ENCODE results near the gene AFAP1L2.
"Not testable (repeated sequence)": the region's sequence is repeated elsewhere in the genome, so short reads cannot be mapped to it uniquely, and the experiment has no call there.

Gene AFAP1L2

GRCh38 chr10:114359041-114359952 is 45.0 kb downstream of the AFAP1L2 start:
- DNase-seq: no peak

DNA sequence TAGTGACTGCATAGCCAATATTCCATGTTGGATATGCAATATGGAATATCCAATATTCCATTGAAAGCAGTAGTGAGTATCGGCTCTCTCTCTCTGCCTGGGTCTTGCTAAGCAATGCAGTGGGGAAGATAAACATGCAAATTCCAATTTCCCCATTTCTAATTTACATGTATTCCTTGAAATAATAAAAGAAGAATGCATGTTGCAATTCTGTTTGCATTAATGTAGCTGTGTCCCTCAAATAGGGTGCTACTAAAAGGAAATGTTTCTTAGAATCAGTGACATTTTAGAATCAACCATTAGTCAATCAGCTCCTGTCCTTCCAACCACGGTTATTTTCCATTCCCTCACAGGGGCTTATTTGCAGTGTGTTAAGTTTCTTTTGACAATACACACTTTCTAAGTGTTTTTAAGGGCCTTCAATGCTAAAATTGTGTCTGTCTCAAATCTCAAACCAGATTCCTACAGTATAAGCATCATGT is 46.7 kb downstream of the AFAP1L2 start:
- DNase-seq: no peak

GRCh38 chr10:114356751-114357514 is 47.4 kb downstream of the AFAP1L2 start:
- DNase-seq: no peak

- no peak for DNase-seq
Measured at GRCh38 chr10:114356126-114356525, 48.2 kb downstream of the AFAP1L2 start.

- no peak for DNase-seq
Measured at GRCh38 chr10:114353383-114353782, 50.9 kb downstream of the AFAP1L2 start.

DNA sequence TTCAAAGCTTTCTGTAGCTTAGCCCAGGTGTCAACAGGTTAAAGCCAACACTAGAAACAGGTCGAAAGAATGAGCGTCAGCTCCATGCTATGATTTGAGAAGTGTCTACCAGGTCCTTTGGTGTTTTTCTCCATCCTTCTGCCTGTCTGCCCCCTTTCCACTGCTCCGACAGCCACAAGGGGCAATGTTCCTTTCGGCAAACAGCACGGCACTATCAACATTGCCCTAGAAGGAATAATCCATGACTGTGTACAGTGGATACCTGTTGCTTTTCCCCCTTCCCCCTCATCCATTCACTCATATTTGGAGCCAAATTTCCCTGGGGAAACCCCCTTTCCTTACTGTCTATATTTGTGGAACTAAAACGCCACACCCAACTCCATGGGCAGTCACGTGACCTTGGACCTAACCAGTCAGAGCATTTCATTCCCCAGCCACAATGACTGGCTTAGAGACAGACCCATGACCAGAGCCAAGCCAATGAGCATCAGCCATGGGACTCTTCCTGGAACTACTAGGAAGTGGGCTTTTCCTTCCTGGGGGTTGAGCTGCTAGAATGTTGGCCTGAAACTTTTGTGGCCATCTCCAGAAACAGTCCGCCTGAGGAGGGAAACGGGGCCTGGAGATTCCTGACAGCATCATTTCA is 51.5 kb downstream of the AFAP1L2 start:
- no peak for DNase-seq

DNA sequence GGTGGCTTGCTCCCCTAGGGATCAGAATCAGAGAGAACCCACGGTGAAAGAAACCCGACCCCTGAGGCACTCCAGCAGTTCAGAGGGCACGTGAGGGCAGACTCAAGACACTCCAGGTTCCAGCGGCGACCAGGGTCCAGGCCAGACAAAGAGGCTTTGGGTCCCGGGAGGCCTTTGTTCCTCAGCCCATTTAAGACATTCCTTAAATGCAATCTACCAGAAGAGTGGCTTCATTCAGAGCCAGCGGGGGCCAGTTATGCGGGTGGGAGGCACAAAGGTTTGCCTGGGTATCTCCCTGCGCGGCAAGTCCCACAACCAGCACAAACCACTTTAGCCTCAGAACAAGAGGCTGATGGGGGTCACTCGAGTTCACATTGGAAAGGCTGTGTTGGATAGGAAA is 53.6 kb downstream of the AFAP1L2 start:
- DNase-seq: no peak

- DNase-seq: no peak
Measured at GRCh38 chr10:114349522-114350215, 54.6 kb downstream of the AFAP1L2 start.

GRCh38 chr10:114349071-114349470 is 55.2 kb downstream of the AFAP1L2 start:
- not testable (repeated sequence) for DNase-seq

DNA sequence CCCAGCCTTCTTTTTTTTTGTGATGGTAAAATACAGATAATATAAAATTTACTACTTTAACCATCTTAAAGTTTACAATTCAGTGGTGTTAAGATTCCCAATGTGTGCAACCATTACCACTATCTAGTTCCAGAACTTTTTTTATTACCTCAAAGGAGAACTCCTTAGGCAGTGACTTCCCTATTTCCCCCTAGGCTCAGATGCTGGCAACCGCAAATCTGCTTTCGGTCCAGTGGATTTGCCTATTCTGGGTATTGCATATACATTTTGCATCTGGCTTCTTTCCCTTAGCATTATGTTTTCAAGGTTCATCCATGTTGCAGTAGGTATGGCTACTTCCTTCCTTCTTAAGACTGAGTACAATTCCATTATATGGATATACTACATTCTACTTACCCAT is 56.5 kb downstream of the AFAP1L2 start:
- no peak for DNase-seq

DNA sequence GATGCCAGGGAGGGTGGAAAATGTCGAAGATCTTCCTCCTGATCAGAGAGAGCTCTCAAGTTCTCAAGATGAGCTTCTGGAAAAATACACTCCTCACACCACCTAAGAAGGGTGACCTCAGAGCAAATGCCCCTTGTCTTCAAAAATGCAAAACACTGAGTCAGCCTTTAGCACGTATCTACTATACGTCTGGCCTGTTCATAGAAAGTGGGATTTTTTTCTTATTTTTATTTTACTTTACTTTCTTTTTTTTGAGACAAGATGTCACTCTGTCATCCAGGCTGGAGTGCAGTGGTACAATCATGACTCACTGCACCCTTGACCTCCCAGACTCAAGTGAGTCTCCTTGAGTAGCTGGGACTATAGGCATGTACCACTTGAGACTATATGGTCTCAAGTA is 57.1 kb downstream of the AFAP1L2 start:
- DNase-seq: no peak

- DNase-seq: no peak
Measured at GRCh38 chr10:114346176-114347031, 57.9 kb downstream of the AFAP1L2 start.

GRCh38 chr10:114345701-114346100 is 58.6 kb downstream of the AFAP1L2 start:
- no peak for DNase-seq

DNA sequence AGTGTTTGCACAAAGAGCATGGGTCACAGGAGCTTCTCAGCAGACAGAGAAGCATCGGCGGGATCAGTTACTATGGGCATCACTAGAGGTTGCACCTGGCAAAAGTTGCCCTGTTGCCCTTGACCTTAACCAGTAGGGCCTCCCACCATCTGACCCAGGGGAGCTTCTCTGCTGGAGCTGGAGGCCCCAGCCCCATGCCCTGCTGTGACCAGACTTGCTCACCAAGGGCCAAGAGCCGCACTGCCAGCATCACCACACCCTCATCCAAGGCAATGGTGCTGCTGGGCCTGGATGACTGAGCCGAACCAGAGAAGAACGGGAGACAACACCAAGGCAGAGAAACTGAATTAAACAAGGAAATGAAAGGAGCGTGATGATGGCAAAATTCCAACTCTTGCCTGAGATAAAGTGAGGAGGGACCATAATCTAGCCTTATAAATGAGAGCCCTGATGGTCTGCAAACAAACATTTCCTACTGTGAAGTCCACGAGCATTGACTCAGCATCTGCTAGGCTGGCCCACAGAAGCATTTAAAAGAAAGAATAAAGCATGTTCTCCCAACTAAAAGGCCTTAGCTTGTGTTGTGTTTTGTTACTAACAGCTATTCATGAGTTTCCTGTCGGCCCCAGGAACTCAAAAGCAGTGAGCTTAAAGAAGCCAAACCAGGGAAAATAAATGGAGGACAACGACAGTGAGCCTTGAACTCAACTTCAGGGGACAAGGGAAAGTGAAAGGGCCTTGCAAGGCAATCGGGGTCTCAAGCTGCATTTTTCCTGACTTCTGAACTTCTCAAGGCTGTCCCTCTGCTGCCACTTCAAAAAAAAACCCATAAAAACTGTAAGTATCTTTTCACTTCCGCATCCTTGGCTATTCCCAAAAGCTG is 60.4 kb downstream of the AFAP1L2 start:
- DNase-seq: no peak

- no peak for DNase-seq
Measured at GRCh38 chr10:114342976-114343375, 61.3 kb downstream of the AFAP1L2 start.

DNA sequence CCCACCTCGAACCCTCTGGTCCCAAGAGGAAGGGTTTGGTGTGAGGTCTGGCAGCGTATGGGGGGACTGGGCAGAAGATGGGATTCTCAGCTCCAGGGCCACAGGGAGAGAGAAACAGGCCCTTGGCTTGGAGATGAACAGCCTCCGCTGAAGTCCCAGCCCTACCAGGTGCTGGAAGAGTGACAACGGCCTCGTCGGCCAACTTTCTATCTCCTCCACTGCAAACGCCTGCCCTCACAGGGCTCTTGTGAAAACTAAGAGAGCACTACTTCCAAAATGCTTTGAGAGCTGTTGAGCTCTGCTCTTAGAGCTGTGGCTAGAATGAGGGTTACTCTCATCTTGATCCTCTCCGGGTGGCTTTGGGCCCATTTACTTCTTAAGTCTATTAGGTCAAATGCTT is 63.5 kb downstream of the AFAP1L2 start:
- no peak for DNase-seq

GRCh38 chr10:114337510-114338462 is 66.5 kb downstream of the AFAP1L2 start:
- peak; percentile 37 to 51 for DNase-seq

DNA sequence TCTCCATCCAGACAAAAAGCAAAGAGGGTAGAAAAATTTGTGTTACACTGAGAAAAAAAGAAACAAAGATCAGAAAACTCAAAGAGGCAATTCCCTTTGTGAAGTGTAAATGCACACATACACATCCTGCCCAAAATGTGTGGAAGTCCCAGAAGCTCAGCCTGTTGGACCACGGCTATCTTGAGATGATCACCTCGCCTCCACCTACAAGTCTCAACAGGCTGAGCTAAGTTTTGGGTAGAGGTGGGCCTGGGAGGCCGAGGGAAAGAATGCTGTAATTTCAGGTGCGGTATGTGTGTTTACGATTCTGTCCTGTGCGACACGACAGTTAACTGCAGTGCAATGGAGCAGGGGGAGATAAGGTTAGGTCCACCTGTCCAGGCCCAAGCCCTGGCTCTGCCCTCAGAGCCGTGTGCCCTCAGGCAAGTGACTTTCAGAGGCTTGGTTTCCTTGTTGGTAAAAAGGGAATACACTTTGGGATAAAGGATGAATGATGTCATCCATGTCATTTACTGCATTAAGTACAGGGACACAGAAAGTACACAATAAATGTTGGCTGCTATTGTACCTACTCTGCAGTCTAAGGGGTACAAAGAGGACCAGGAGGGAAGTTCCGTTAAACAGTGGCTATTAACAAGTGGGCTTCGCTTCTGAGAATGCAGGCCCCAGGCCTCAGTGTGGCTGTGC is 67.3 kb downstream of the AFAP1L2 start:
- DNase-seq: no peak

- DNase-seq: no peak
Measured at GRCh38 chr10:114335614-114336013, 68.7 kb downstream of the AFAP1L2 start.
